Stimulated activated CD8-positive, alpha-beta memory T cell treated with anti-CD3 and anti-CD28 coated beads, Interleukin-12 subunit alpha, Interleukin-12 subunit beta, amount 100 ng/mL, for 1 hour (primary cell): ENCODE data around the gene ACADL.
"Not testable (repeated sequence)": the region's sequence is repeated elsewhere in the genome, so short reads cannot be mapped to it uniquely, and the experiment has no call there.

Experiments
- DNase-seq: peaks from one replicate; pipeline ENCODE4 v3.0.0-alpha.2; 2020; ENCODE audit warnings: low read depth

Gene ACADL

DNA sequence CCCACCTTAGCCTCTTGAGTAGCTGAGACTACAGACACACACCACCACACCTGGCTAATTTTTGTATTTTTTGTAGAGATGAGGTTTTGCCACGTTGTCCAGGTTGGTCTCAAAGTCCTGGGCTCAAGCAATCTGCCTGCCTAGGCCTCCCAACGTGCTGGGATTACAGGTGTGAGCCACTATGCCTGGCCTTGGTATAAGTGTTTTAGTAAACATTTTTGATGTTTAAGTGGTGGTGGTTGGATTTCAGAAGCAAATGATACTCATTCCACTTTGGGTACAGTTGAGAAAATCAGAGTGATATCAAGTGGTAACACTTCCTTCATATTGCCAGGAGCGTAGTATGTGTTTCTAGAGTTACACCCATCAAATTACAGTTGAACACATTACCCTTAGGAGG is 25.4 kb downstream of the ACADL start:
- no peak for DNase-seq

DNA sequence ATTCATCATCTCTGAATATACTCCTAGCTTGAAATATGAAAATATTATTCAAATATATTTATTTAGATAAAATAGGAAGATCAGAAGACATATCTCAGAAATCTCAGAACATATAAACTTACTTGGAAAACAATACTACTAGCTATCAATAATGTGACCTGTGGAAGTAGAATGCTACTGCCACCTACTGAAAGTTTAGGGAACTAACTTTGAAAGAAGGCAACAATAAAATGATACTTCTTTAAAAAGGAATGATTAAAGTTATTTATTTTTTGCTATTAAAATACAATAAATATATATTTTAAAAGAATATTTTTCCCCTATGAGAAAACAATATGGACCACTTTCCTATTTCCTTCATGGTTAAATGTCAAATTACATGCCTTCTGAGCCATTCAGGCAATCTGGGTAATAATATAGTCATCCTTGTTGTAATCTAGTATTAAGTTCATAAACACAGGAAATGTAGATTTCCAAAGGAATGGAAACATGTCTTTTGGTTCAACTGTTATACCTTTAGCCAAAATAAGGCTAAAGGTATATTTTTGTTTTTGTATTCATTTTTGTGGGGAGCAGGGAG is 26.0 kb downstream of the ACADL start:
- DNase-seq: no peak

DNA sequence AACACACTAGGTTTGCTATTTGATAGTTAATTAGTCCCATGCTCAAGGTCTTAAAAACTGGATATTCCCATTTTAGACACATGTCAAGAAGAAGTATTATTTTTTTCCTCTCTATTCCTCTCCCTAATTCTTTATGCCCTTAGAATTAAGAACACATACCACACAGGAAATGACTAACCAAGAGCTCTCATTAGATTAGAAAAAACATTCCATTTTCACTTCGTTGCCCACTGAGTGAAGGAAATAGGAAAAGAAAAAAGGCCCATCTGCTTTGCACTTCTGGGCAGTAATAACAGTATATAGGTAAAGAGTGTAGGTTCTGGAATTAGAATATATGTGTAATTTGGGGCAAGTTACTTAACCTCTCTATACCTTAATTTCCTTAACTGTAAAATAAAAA is 26.9 kb downstream of the ACADL start:
- no peak for DNase-seq

GRCh38 chr2:210197720-210198119 is 27.5 kb downstream of the ACADL start:
- DNase-seq: no peak

DNA sequence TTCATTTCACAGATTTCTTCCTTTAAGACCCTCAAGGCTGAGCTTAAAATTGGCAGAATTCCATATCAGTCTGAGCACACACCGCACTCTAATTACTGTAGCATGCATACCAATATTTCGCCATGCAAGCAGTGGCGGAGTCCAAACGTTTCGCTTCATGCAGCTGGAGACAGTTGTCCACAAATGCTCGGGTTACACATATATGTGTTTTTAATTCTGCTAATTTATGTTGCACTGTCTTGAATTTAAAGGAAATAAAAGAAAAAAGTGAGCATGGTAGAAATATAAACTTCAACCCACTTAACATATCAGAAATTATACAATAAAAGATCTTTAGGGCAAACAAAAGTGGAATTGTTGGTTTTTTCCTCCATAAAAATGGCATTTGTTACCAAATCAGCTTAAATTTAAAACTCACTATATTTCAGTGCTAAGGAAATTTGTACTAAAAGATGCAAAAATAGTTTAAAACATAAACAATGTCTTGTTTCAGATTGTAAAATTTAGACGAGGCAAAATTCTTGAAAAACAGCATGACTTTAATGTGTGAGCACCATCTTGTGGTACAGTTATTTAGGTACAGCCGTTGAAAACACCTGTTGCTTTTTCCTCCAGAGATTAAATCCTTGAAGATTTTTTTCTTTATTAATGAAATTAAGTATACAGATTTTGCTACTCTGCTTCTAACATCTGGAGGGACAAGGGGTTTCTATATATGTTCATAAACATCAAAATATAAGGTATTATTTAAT is 30.0 kb downstream of the ACADL start:
- no peak for DNase-seq

- DNase-seq: no peak
These were observed 34.9 kb downstream of the ACADL start for GRCh38 chr2:210190345-210190744.

DNA sequence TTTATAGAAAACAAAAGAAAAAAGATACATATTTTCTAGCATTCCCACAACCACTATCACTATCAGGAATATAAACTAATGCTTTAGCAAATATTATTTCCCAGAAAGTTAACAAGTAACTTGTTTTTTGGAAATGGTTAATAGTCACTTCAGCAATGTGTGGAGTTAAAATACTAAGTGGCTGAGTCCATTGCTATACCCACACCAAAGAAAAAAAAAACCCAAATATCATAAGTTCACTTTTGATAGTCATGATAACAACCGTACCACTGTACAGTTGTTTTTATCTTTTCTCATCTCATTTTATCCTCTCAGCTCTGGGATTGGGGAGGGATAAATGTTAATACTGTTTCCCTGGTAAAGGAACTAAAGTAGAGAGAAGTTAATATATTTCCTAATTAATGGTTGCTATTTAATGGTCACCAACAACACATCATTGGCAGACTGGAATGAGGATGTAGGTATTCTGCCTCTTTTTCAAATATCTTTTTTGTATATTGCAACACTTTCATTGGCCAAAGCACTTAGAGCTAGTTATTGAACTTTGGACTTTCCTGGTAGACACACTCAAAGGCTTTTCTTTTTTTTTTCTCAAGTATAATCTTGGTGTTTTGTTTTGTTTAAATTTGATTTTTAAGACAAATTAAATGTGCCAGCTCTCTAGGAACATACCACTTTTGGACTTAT is 35.7 kb downstream of the ACADL start:
- DNase-seq: no peak

DNA sequence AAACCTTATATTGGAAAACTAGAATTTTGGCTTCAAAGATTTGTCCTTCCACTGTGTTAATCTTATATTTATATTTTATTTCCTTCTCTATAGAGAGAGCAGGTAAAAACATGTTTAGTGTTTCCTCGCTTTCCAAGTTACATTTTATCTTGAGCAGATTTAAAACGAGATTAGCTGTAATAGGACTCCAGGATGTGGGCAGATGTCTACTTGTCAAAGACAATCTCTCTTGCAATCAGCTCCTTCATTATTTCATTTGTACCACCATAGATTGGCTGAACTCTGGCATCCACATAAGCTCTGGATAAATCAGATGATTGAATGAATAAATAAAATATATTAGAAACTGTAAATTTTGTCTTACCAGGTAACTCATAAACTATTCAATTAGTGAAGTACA is 36.5 kb downstream of the ACADL start:
- no peak for DNase-seq

GRCh38 chr2:210188190-210188589 is 37.1 kb downstream of the ACADL start:
- no peak for DNase-seq

GRCh38 chr2:210183936-210184335 is 41.3 kb downstream of the ACADL start:
- DNase-seq: not testable (repeated sequence)

DNA sequence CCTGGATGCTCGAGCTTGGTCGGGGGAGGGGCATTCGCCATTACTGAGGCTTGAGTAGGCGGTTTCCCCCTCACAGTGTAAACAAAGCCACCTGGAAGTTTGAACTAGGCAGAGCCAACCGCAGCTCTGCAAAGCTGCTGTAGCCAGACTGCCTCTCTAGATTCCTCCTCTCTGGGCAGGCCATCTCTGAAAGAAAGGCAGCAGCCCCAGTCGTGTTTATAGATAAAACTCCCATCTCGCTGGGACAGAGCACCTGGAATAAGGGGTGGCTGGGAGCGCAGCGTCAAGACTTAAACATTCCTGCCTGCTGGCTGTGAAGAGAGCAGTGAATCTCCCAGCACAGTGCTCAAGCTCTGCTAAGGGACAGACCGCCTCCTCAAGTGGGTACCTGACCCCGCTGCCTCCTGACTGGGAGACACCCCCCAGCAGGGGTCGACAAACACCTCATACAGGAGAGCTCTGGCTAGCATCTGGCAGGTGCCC is 43.6 kb downstream of the ACADL start:
- not testable (repeated sequence) for DNase-seq

GRCh38 chr2:210181033-210181605 is 44.1 kb downstream of the ACADL start:
- DNase-seq: not testable (repeated sequence)

DNA sequence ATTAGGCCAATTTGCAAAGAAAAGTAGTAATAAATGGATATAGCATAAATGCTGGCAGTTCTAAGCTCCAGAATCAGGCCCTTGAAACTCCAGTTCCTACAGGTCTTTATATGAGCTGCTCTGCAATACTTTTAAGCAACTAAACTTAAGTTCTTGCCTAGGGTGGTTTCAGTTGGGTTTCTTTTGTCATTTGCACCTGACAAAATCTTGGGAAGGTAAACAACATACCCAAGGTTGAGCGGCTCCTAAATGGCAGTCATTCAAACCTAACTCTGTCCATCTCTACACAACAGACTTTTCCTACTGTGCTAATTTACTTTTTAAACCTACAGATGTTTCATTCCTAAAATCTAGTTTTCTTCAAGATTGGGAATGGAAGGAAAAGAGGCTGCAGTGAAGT is 44.8 kb downstream of the ACADL start:
- no peak for DNase-seq

DNA sequence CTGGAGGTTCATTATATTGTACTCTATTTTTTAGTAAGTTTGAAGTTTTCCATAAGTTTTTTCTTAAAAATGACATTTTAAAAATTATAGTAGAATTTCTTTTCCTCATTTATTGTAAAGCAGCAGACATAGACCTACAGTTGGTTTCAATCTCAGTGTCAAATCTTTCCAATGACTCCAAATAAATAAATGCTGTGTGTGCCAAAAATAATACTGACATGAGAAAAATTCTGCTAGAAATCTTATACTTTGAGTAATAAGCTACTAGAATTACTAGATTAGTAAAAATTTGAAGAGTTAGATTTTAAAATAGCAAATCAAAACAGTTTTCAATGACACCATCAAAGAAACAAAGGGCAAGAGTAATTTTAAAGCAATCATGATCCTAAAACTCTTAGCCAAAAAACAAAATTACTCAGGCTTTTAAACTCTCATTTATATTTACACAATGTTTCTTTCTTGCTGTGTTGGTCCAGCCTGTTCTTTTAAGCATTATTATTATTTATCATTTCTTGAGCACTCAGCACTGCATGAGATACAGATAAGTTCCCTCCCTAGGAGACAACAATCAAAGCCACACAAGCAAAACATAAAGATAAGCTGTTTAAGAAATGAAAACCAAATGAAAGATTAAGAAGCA is 45.8 kb downstream of the ACADL start:
- DNase-seq: no peak

GRCh38 chr2:210177769-210178168 is 47.5 kb downstream of the ACADL start:
- DNase-seq: no peak

- not testable (repeated sequence) for DNase-seq
These were observed 48.1 kb downstream of the ACADL start for GRCh38 chr2:210177115-210177514.

GRCh38 chr2:210174086-210174485 is 51.2 kb downstream of the ACADL start:
- DNase-seq: no peak

GRCh38 chr2:210172219-210172575 is 53.0 kb downstream of the ACADL start:
- no peak for DNase-seq

GRCh38 chr2:210171309-210172218 is 53.7 kb downstream of the ACADL start, which contains the start of gene KANSL1L:
TSS of gene KANSL1L (minus strand) at chr2:210171409. CDS start at chr2:210154582, 16,827 bp downstream.
- DNase-seq: peak; percentile 95

DNA sequence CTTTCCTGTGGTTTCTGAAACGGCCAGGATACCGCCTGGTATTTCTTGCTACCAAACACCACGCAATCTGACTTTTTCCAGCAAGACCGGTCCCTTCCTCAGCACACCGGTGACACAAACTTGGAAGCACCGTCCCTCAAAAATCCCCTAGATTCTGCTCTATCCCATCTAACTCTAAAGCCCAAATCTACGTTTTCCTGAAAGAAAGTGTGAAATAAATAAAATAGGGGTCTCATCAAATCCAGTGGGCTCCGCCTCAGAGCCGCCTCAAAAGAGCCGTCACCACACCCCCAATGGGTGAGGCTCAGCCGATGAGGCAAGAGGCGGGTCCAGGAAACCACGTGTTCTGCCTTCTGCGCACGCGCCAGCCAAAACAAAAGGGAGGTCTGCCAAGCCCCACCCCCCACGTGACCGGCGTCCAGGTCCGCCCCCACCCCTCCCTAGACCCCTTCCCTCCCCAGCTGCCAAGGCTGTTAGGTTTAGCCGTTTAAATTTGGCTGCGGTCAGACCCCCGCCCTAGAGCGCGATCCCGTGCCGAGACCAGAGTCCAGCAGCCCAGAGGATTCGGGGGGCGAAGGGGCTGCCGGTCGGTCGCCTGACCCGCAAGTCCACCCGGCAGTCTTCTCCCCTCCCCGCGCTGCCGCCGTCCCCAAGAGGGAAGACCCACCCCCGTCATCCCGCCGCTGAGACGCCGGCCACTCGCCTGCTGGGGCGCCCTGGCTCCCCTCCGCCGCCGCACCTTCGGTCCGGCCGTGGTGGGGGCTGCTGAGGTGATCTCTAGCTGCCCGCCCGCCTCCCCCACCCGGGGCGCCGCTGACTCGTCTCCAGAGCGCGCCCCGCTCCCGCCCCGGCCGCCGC is 54.6 kb downstream of the ACADL start:
- DNase-seq: peak; percentile 97

GRCh38 chr2:210170196-210170445 is 55.1 kb downstream of the ACADL start:
- no peak for DNase-seq
